DMS53 (cell line): ENCODE results near the gene PPIE.

ENCODE experiments used
- DNase-seq: peaks from one replicate; lab custom pipeline; 2025; lab: John Stamatoyannopoulos, UW

The PPIE gene

DNA sequence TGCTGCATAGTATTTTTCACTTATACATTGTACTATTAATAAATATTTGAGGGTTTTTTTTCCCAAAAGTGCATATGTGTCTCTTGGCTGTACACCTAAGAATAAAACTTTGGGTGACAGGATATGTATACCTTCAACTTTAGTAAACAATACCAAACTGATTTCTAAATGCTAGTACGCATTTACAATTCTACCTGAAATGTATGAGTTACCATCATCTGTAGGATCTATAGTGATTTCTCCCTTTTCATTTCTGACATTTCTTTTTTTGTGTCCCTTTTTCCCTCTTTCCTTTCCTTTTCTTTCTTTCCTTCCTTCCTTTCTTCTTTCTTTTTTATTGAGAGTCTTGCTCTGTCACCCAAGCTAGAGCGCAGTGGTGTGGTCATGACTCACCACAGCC is 66.7 kb downstream of the PPIE start:
- DNase-seq = no peak

DNA sequence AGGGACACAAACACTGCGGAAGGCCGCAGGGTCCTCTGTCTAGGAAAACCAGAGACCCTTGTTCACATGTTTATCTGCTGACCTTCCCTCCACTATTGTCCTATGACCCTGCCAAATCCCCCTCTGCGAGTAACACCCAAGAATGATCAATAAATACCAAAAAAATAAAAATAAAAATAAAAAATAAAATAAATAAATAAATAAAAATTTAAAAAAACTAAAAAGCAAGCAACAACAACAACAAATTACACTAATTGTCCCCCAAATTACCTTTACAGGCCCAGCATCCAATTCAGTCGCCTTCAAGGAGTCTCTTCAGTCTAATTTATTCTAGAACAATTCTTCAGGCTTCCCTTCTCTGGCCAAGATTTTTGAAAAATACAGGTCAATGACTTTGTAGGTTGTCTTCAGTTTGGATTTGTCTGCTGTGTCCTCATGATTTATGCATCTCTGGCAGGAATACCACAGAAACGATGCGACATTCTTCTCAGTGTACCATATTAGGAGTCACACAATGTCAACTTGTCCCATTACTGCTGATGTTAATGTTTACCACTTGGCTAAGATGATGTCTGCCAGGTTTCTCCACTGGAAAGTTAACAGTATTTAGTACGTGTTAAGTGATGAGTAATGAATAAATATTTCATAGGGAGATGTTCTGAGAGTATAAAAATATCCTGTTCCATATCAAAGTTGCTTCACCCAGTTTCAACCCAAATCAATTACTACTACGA is 70.3 kb downstream of the PPIE start:
- DNase-seq = no peak

DNA sequence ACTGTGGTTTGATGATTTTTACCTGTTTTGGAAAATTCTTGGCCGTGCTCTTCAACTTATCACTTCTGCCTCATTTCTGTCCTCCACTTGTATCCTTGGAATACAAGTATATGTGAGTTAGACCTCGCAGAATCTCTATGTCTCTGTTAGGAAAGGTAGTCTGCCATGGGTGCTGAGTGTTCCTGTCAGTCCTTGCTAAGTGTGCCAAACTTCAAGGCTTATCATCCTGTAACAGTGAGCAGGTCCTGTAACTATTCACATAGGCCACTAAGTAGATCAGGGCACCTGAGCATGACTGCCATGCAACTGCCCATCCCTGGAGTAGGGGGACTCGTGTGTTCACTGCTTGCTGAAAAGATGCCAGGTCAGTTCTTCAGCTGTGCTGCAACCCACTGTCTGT is 74.2 kb downstream of the PPIE start:
- no peak for DNase-seq
